Psoas muscle (tissue), 8 donors: ENCODE measurements around the gene AUTS2. TPM values are rescaled to one million over a fixed set of nuclear protein-coding genes. Genes with fewer than 3 reads are reported as not detected.
"Not testable (repeated sequence)": the region's sequence is repeated elsewhere in the genome, so short reads cannot be mapped to it uniquely, and the experiment has no call there.

Experiments used
- ATAC-seq, 4 donors: fragments of 200-7000 bp; cut with Tn5 transposase; one replicate each; pipeline ENCODE4 v1.9.1; 2020; ENCODE audit warnings: moderate library complexity in 3 of 4, mild to moderate bottlenecking in 2 of 4
- DNase-seq, 2 donors: peaks; one replicate each; pipeline ENCODE4 v3.0.0-alpha.2; 2020
- H3K27ac ChIP-seq: fragments of 200-600 bp; one replicate; pipeline ENCODE4 v1.8.0; 2022
- H3K27me3 ChIP-seq, 3 donors: fragments of 200-600 bp in 1 of 3; one replicate each; pipeline versions ENCODE4 v1.6.1 to v1.8.0; 2013 to 2022; ENCODE audit warnings: low read length in 2 of 3, mild to moderate bottlenecking in 2 of 3, moderate library complexity in 1 of 3; ENCODE audit not compliant: insufficient read depth in 3 of 3
- H3K36me3 ChIP-seq, 2 donors: fragments of 200-600 bp in 1 of 2; one replicate each; pipeline versions ENCODE4 v1.6.1 to v1.8.0; 2013 to 2022; ENCODE audit warnings: low read depth in 1 of 2, mild to moderate bottlenecking in 1 of 2, moderate library complexity in 1 of 2; ENCODE audit not compliant: insufficient read depth in 1 of 2
- H3K4me1 ChIP-seq: fragments of 200-600 bp; one replicate; pipeline ENCODE4 v1.8.0; 2022
- H3K4me3 ChIP-seq: fragments of 200-600 bp; one replicate; pipeline ENCODE4 v1.8.0; 2022; ENCODE audit warnings: mild to moderate bottlenecking
- H3K9me3 ChIP-seq: fragments of 200-600 bp; one replicate; pipeline ENCODE4 v1.8.0; 2022
- CTCF ChIP-seq: fragments of 200-600 bp; IDR thresholded peaks from one replicate; pipeline ENCODE4 v1.8.0; 2022; ENCODE audit warnings: antibody characterized with exemption
- WGBS, 3 donors: extraction: QIAGEN DNeasy Blood & Tissue Kit; methylation state at CpG; one replicate each; pipeline versions ENCODE4 v1.1.6 to v1.1.7; 2013; 5-methylcytosine and 5-hydroxymethylcytosine counted together
- intact Hi-C, 2 donors: fragments of 100-400 bp; cut with DNase I; formaldehyde crosslinking; loops; one replicate each; pipeline versions ENCODE4 v1.11.0 to v1.14.2; 2022
- polyA plus RNA-seq, 3 donors: library from polyadenylated mRNA; stranded (reverse); fragments of 200-250 nt; gene quantifications; one replicate each; pipeline ENCODE4 v1.2.3, GENCODE V29; 2013
- total RNA-seq, 4 donors: library from RNA; stranded (reverse); fragmentation: NEBNext Ultra II Directional in 2 of 4; extraction: Animal tissue kit (Norgen Biotek cat#: 25700) in 2 of 4; gene quantifications; one replicate each; pipeline versions ENCODE4 v1.2.1 to v1.2.4, GENCODE V29; 2021 to 2023
- donor health status: healthy with polysubstance abuse.
- donor health status: DM: no; HTN: no; CAD: no; lungs with moderate emphysema.
- donor health status: Bipolar disorder and iron deficiency.
- donor health status: healthy.
- donor health status: DM: yes; HTN: yes; CAD: no.
- donor health status: DM: no; HTN: no; CAD: no.
- donor health status: DM: no; HTN: no; CAD: no.
- donor health status: DM: yes; HTN: yes; CAD: no.

AUTS2 gene
- total and polyA plus RNA-seq, 7 donors, result 5.0 to 33.5 (median 14.3) TPM

GRCh38 chr7:70360557-70360956 lies 762.3 kb downstream of the AUTS2 start:
- ATAC-seq, result no peak
- DNase-seq, result no peak

GRCh38 chr7:70361821-70362220 lies 763.5 kb downstream of the AUTS2 start:
- TF ChIP-seq CTCF, result no peak
- WGBS, 3 donors, result 73 to 80% (median 74%) methylated on average over 1 of the region's 1 CpG
- H3K36me3 ChIP-seq, result no peaks in the 10 kb centered on the region
- H3K27me3 ChIP-seq, result no peaks in the 10 kb centered on the region
- no peak overlapping the region for H3K27ac ChIP-seq
- DNase-seq (no peak), ATAC-seq (no peak)
- H3K4me3 ChIP-seq, result no peak overlapping the region
- H3K9me3 ChIP-seq, result no peaks in the 10 kb centered on the region
- H3K4me1 ChIP-seq, result no peaks in the 10 kb centered on the region
- intact Hi-C loops, result no loop called here

More at GRCh38 chr7:70360557-70360956, 762.3 kb downstream of the AUTS2 start:
- no peaks in the 10 kb centered on the region for H3K27me3 ChIP-seq
- H3K4me3 ChIP-seq, result no peak overlapping the region
- no peak for TF ChIP-seq CTCF
- H3K36me3 ChIP-seq, result no peaks in the 10 kb centered on the region
- H3K4me1 ChIP-seq, result peaks cover 4% of the 10 kb centered on the region
- H3K27ac ChIP-seq, result no peak overlapping the region
- intact Hi-C loops, result no loop called here
- WGBS, 3 donors, result 91 to 98% (median 91%) methylated on average over 4 of the region's 4 CpGs
- H3K9me3 ChIP-seq, result no peaks in the 10 kb centered on the region

GRCh38 chr7:70364393-70364792 lies 766.1 kb downstream of the AUTS2 start:
- ATAC-seq, DNase-seq, H3K27me3 ChIP-seq, H3K9me3 ChIP-seq, H3K27ac ChIP-seq, H3K4me1 ChIP-seq, intact Hi-C loops, H3K4me3 ChIP-seq, H3K36me3 ChIP-seq: not testable (repeated sequence)
- 91 to 100% (median 98%) methylated on average over 3 of the region's 3 CpGs for WGBS, 3 donors

- H3K9me3 ChIP-seq, result no peaks in the 10 kb centered on the region
- no peak overlapping the region for H3K27ac ChIP-seq
- no peak for TF ChIP-seq CTCF
- intact Hi-C loops, result no loop called here
- no peaks in the 10 kb centered on the region for H3K4me1 ChIP-seq
- ATAC-seq (no peak), DNase-seq (no peak)
- no peaks in the 10 kb centered on the region for H3K36me3 ChIP-seq
- H3K27me3 ChIP-seq, result no peaks in the 10 kb centered on the region
- 71 to 78% (median 77%) methylated on average over 1 of the region's 1 CpG for WGBS, 3 donors
- no peak overlapping the region for H3K4me3 ChIP-seq
These were observed 773.4 kb downstream of the AUTS2 start for GRCh38 chr7:70371652-70372051.

- 70 to 85% (median 77%) methylated on average over 6 of the region's 6 CpGs for whole genome bisulfite sequencing, 3 donors
- Histone ChIP-seq H3K9me3 (no peaks in the 10 kb centered on the region), H3K4me1 (no peaks in the 10 kb centered on the region), H3K27me3 (no peaks in the 10 kb centered on the region), H3K4me3 (no peak overlapping the region), H3K36me3 (no peaks in the 10 kb centered on the region), H3K27ac (no peak overlapping the region)
- ATAC-seq, result no peak
- TF ChIP-seq CTCF, result no peak
- no peak for DNase-seq
- intact Hi-C loops, result no loop called here
These were observed 774.7 kb downstream of the AUTS2 start for GRCh38 chr7:70372768-70373515.
